Upper lobe of left lung (tissue), 4 donors: ENCODE measurements around the gene GRK5.

ENCODE experiments used
- CTCF ChIP-seq, 6 experiments: fragments of 450-650 bp in 4 of 6; fragments of 200-600 bp in 2 of 6; sonication (generic) in 2 of 6; IDR thresholded peaks; one replicate each; pipeline ENCODE4 v1.5.1; 2016 to 2019; ENCODE audit warnings: antibody characterized with exemption in 6 of 6
- EP300 ChIP-seq, 4 donors: sonication (generic); formaldehyde crosslinking; IDR thresholded peaks; one replicate each; pipeline ENCODE4 v1.5.1; 2017; ENCODE audit warnings: antibody characterized with exemption in 4 of 4, control low read depth in 2 of 4
- POLR2A ChIP-seq, 4 donors: fragments of 450-650 bp; IDR thresholded peaks; one replicate each; pipeline ENCODE4 v1.5.1; 2016 to 2017; ENCODE audit warnings: antibody characterized with exemption in 4 of 4, mild to moderate bottlenecking in 2 of 4
- POLR2AphosphoS5 ChIP-seq, 2 donors: sonication (generic); formaldehyde crosslinking; IDR thresholded peaks; one replicate each; pipeline ENCODE4 v1.5.1; 2017; ENCODE audit warnings: antibody characterized with exemption in 2 of 2

- no peak for TF ChIP-seq CTCF (IDR thresholded peaks at IDR 0.05)
- TF ChIP-seq POLR2A (IDR thresholded peaks at IDR 0.05): no peak
- no peak for TF ChIP-seq POLR2AphosphoS5 (IDR thresholded peaks at IDR 0.05)
- no peak for TF ChIP-seq EP300 (IDR thresholded peaks at IDR 0.05)
Measured at GRCh38 chr10:119247550-119247894, 40.2 kb downstream of the GRK5 start.
